WTC11 (cell line): ENCODE data around the gene ANKS3. TPM values are rescaled to one million over a fixed set of nuclear protein-coding genes. Genes with fewer than 3 reads are reported as not detected.
A peak's percentile ranks its signal among the peaks of the same experiment; 100 is the strongest.

Experiments used
- ATAC-seq: fragments of 200-7000 bp; cut with Tn5 transposase; 2 replicates; pipeline ENCODE4 v1.10.0; 2021; ENCODE audit warnings: mild to moderate bottlenecking, moderate library complexity
- CTCF ChIA-PET: fragments of 300-600 bp; sonication (Branson Sonifier 250); formaldehyde crosslinking; loops from one replicate; lab custom pipeline; 2021; ENCODE audit warnings: antibody characterized with exemption; lab: Charles Lee
- POLR2A ChIA-PET: fragments of 350-600 bp; sonication (Branson Sonifier 250); formaldehyde crosslinking; loops from one replicate; lab custom pipeline; 2021; ENCODE audit warnings: antibody characterized with exemption; lab: Charles Lee
- DNase-seq: peaks from one replicate; pipeline ENCODE4 v3.0.0; 2021; ENCODE audit warnings: low spot score
- H3K27ac Mint-ChIP-seq: 2 replicates; pipeline ENCODE4 v1.8.0; 2021; ENCODE audit warnings: mixed read lengths
- H3K27me3 Mint-ChIP-seq: 2 replicates; pipeline ENCODE4 v1.8.0; 2021; ENCODE audit warnings: low read depth, mild to moderate bottlenecking, moderate library complexity, mixed read lengths
- H3K36me3 Mint-ChIP-seq: 2 replicates; pipeline ENCODE4 v1.8.0; 2021; ENCODE audit warnings: mixed read lengths
- H3K4me1 Mint-ChIP-seq: 2 replicates; pipeline ENCODE4 v1.8.0; 2022; ENCODE audit warnings: mixed read lengths
- H3K4me3 Mint-ChIP-seq: 2 replicates; pipeline ENCODE4 v1.8.0; 2021; ENCODE audit warnings: mild to moderate bottlenecking, moderate library complexity, mixed read lengths
- H3K9me3 Mint-ChIP-seq: 2 replicates; pipeline ENCODE4 v1.8.0; 2021; ENCODE audit warnings: mixed read lengths
- AFF4 ChIP-seq: sonication (generic); formaldehyde crosslinking; IDR thresholded peaks from 2 replicates; pipeline ENCODE4 v1.8.1; 2023; ENCODE audit warnings: mild to moderate bottlenecking, missing genetic modification reagents, borderline replicate concordance
- ATF6 ChIP-seq: sonication (generic); formaldehyde crosslinking; IDR thresholded peaks from 2 replicates; pipeline ENCODE4 v1.8.1; 2023; ENCODE audit warnings: mild to moderate bottlenecking, missing genetic modification reagents
- E2F1 ChIP-seq: sonication (generic); formaldehyde crosslinking; IDR thresholded peaks from 2 replicates; pipeline ENCODE4 v1.8.0; 2022; ENCODE audit warnings: mild to moderate bottlenecking, missing genetic modification reagents
- EMX1 ChIP-seq: fragments of 250-450 bp; sonication (Bioruptor Pico); IDR thresholded peaks from 2 replicates; pipeline ENCODE4 v1.8.0; 2021; ENCODE audit warnings: mild to moderate bottlenecking
- FOXK1 ChIP-seq: sonication (generic); formaldehyde crosslinking; IDR thresholded peaks from 2 replicates; pipeline ENCODE4 v1.8.0; 2022; ENCODE audit warnings: mild to moderate bottlenecking, moderate library complexity, missing genetic modification reagents
- FOXP4 ChIP-seq: sonication (generic); formaldehyde crosslinking; IDR thresholded peaks from 2 replicates; pipeline ENCODE4 v1.8.0; 2022; ENCODE audit warnings: mild to moderate bottlenecking, missing genetic modification reagents
- HMGA2 ChIP-seq: fragments of 250-450 bp; sonication (Bioruptor Pico); IDR thresholded peaks from 2 replicates; pipeline ENCODE4 v1.4.0; 2021; ENCODE audit warnings: mild to moderate bottlenecking, moderate library complexity
- IRF1 ChIP-seq: sonication (generic); formaldehyde crosslinking; IDR thresholded peaks from 2 replicates; pipeline ENCODE4 v1.8.0; 2023; ENCODE audit warnings: missing genetic modification reagents
- KAT7 ChIP-seq: sonication (generic); formaldehyde crosslinking; IDR thresholded peaks from 2 replicates; pipeline ENCODE4 v1.8.1; 2023; ENCODE audit warnings: missing genetic modification reagents, mild to moderate bottlenecking, borderline replicate concordance
- MYBL2 ChIP-seq: sonication (generic); formaldehyde crosslinking; IDR thresholded peaks from 2 replicates; pipeline ENCODE4 v1.8.1; 2023; ENCODE audit warnings: mild to moderate bottlenecking, moderate library complexity, missing genetic modification reagents
- TEAD4 ChIP-seq: sonication (generic); formaldehyde crosslinking; IDR thresholded peaks from 2 replicates; pipeline ENCODE4 v1.8.0; 2022; ENCODE audit warnings: mild to moderate bottlenecking, missing genetic modification reagents
- USF1 ChIP-seq: sonication (generic); formaldehyde crosslinking; IDR thresholded peaks from 2 replicates; pipeline ENCODE4 v1.8.0; 2022; ENCODE audit warnings: mild to moderate bottlenecking, missing genetic modification reagents
- ZNF138 ChIP-seq: sonication (generic); formaldehyde crosslinking; conservative IDR thresholded peaks from 2 replicates; pipeline ENCODE4 v1.8.1; 2022; ENCODE audit warnings: mild to moderate bottlenecking, moderate library complexity, missing genetic modification reagents
- ZNF396 ChIP-seq: fragments of 250-450 bp; sonication (Bioruptor Pico); IDR thresholded peaks from 2 replicates; pipeline ENCODE4 v1.8.0; 2021; ENCODE audit warnings: mild to moderate bottlenecking, moderate library complexity, borderline replicate concordance
- total RNA-seq: library from RNA; stranded (reverse); gene quantifications from 3 replicates; pipeline ENCODE4 v1.2.3, GENCODE V29; 2021

ANKS3 gene
- total RNA-seq, 1 experiment from 2014 or later = 35.6 TPM

GRCh38 chr16:4713663-4714501, 20.2 kb downstream of the ANKS3 start:
- peaks cover 29% of the 10 kb centered on the region for H3K4me1 Mint-ChIP-seq
- peaks cover 40% of the 10 kb centered on the region for H3K36me3 Mint-ChIP-seq
- H3K27me3 Mint-ChIP-seq = no peaks in the 10 kb centered on the region
- ChIA-PET POLR2A (no interaction called here), CTCF (interaction anchor here (0.8 to 1.8 kb wide), 3 partner anchors 18 to 63 kb away, joined by 3 to 6 read pairs (median 3); no protein-coding TSS in a partner anchor)
- H3K9me3 Mint-ChIP-seq = no peaks in the 10 kb centered on the region
- ATAC-seq = peak; percentile 89
- peak overlapping the region; percentile 97 for H3K27ac Mint-ChIP-seq
- H3K4me3 Mint-ChIP-seq = no peak overlapping the region
- TF ChIP-seq E2F1 (CRISPR knock-in tag) = no peak
- TF ChIP-seq ATF6 (CRISPR knock-in tag) = no peak
- no peak for TF ChIP-seq EMX1 (CRISPR knock-in tag)
- no peak for TF ChIP-seq HMGA2
- no peak for TF ChIP-seq ZNF138 (CRISPR knock-in tag)
- TF ChIP-seq FOXP4 (CRISPR knock-in tag) = 0 out of 2 replicates have a peak, but pooled peaks have one; percentile 35
- no peak for TF ChIP-seq IRF1 (CRISPR knock-in tag)
- TF ChIP-seq MYBL2 (CRISPR knock-in tag) = no peak
- TF ChIP-seq ZNF396 = no peak
- no peak for TF ChIP-seq USF1 (CRISPR knock-in tag)
- TF ChIP-seq TEAD4 (CRISPR knock-in tag) = no peak
- 0 out of 2 replicates have a peak, but pooled peaks have one; percentile 36 for TF ChIP-seq FOXK1 (CRISPR knock-in tag)
- TF ChIP-seq KAT7 (CRISPR knock-in tag) = no peak
- TF ChIP-seq AFF4 (CRISPR knock-in tag) = no peak
- peak; percentile 55 for DNase-seq
